Sigmoid colon (tissue), 4 donors: ENCODE results near the gene C13orf46.

Experiments used
- EP300 ChIP-seq, 4 donors: sonication (generic); formaldehyde crosslinking; IDR thresholded peaks; one replicate each; pipeline ENCODE4 v1.6.1; 2017; ENCODE audit warnings: antibody characterized with exemption in 4 of 4
- POLR2A ChIP-seq, 2 donors: fragments of 450-650 bp; IDR thresholded peaks; one replicate each; pipeline ENCODE4 v1.6.1; 2016; ENCODE audit warnings: antibody characterized with exemption in 2 of 2, mild to moderate bottlenecking in 2 of 2, moderate library complexity in 2 of 2
- TF ChIP-seq, protein P1 (sequence below), 4 experiments: fragments of 450-650 bp in 3 of 4; fragments of 200-600 bp in 1 of 4; IDR thresholded peaks; one replicate each; pipeline ENCODE4 v1.5.1; 2016 to 2019; ENCODE audit warnings: antibody characterized with exemption in 4 of 4, mild to moderate bottlenecking in 3 of 4, moderate library complexity in 2 of 4

DNA sequence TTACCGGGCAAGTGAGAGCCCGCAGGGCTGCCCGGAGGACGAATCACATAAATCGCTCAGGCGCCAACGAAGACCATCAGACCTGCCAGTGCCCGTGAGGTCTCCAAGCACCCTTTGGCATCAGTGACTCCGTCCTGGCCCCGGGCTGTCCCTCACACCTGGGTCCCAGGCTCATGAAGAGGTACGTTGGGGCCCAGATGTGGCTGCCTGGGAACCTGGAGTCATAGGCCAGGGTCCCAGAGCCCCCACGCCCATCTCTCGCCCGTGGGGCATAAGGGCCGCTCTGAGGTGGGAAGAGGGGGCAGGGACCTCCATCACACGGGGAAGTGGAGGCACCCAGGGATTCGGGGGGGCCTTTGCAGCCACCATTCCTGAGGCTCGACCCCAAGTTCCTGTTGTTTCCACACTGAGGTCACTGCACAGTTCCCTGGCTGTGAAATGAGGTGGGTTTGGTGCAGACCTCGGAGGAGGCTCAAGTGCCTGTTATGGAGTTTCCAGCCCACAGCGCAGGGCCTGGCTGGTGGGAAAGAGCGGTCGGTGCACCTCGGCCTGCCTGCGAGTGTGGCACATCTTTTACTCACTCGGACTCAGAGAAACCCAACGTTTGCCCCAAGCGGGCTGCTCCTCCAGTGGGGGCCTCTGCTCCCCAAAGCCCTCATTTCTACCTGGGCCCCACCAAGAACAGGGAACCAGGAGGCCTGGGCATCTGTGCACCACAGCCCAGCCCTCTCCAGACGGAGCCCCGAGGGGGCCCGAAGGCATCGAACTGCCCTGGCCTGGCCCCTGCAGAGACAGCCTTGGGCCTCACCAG, 35.9 kb upstream of the C13orf46 start:
- TF ChIP-seq, protein P1, sequence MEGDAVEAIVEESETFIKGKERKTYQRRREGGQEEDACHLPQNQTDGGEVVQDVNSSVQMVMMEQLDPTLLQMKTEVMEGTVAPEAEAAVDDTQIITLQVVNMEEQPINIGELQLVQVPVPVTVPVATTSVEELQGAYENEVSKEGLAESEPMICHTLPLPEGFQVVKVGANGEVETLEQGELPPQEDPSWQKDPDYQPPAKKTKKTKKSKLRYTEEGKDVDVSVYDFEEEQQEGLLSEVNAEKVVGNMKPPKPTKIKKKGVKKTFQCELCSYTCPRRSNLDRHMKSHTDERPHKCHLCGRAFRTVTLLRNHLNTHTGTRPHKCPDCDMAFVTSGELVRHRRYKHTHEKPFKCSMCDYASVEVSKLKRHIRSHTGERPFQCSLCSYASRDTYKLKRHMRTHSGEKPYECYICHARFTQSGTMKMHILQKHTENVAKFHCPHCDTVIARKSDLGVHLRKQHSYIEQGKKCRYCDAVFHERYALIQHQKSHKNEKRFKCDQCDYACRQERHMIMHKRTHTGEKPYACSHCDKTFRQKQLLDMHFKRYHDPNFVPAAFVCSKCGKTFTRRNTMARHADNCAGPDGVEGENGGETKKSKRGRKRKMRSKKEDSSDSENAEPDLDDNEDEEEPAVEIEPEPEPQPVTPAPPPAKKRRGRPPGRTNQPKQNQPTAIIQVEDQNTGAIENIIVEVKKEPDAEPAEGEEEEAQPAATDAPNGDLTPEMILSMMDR (IDR thresholded peaks at IDR 0.05), result no peak
- TF ChIP-seq POLR2A (IDR thresholded peaks at IDR 0.05), result no peak
- no peak for TF ChIP-seq EP300 (IDR thresholded peaks at IDR 0.05)
